ENCODE results near the gene SNRPB.

DNA sequence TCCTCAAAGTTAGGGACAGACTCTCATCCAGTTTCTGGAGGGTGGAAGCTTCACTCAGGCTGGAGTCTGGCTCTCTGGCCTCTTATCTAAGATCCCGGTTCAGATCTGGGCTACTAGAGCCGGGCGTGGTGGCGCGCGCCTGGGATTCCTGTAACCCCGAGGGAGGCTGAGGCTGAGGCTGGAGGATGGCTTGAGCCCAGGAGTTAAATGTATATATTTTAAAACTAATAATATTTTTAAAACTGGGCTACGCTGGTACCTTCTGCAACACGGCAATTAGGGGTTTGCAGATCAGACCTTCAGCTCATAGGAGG lies 38.8 kb upstream of the SNRPB start:
- TF ChIP-seq, protein P1, sequence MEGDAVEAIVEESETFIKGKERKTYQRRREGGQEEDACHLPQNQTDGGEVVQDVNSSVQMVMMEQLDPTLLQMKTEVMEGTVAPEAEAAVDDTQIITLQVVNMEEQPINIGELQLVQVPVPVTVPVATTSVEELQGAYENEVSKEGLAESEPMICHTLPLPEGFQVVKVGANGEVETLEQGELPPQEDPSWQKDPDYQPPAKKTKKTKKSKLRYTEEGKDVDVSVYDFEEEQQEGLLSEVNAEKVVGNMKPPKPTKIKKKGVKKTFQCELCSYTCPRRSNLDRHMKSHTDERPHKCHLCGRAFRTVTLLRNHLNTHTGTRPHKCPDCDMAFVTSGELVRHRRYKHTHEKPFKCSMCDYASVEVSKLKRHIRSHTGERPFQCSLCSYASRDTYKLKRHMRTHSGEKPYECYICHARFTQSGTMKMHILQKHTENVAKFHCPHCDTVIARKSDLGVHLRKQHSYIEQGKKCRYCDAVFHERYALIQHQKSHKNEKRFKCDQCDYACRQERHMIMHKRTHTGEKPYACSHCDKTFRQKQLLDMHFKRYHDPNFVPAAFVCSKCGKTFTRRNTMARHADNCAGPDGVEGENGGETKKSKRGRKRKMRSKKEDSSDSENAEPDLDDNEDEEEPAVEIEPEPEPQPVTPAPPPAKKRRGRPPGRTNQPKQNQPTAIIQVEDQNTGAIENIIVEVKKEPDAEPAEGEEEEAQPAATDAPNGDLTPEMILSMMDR (conservative IDR thresholded peaks at IDR 0.05; ENCODE audit: low read depth, low read length): no peak
- no peak for TF ChIP-seq EZH2 (IDR thresholded peaks at IDR 0.05; ENCODE audit: low read length, unreplicated experiment)
- TF ChIP-seq EZH2phosphoT487 (IDR thresholded peaks at IDR 0.05; ENCODE audit: borderline replicate concordance, low read length): no peak

Data from PC-3 (cell line).